ENCODE results near the gene SIL1. TPM values are rescaled to one million over a fixed set of nuclear protein-coding genes. Genes with fewer than 3 reads are reported as not detected.

SIL1 gene
- total RNA-seq, 1 experiment from 2014 or later, result 22.0 TPM

GRCh38 chr5:139149477-139150199 lies 48.5 kb downstream of the SIL1 start:
- no peak for DNase-seq (ENCODE audit: low spot score)
- ChIA-PET CTCF (no interaction called here), POLR2A (ENCODE audit: low non-redundant PET) (no interaction called here)
- no peaks in the 10 kb centered on the region for H3K9me3 ChIP-seq (ENCODE audit: low read depth, low read length, poor library complexity, severe bottlenecking)
- no peak overlapping the region for H3K27ac ChIP-seq (ENCODE audit: low read depth, low read length, poor library complexity, severe bottlenecking)
- TF ChIP-seq CTCF (conservative IDR thresholded peaks at IDR 0.05; ENCODE audit: low read depth, low read length) (no peak), EZH2 (IDR thresholded peaks at IDR 0.05; ENCODE audit: borderline replicate concordance, low read depth, low read length, poor library complexity, severe bottlenecking) (no peak)
- no peak overlapping the region for H3K4me3 ChIP-seq (ENCODE audit: low read depth, low read length, poor library complexity, severe bottlenecking)
- H3K4me1 ChIP-seq (ENCODE audit: insufficient read depth, low read length, poor library complexity, severe bottlenecking), result peaks cover 19% of the 10 kb centered on the region
- H3K36me3 ChIP-seq (ENCODE audit: insufficient read depth, low read length, poor library complexity, severe bottlenecking), result no peaks in the 10 kb centered on the region
- BruUV-seq (replicated peaks), result no TSS peak
- H3K27me3 ChIP-seq (replicated peaks; ENCODE audit: insufficient read depth, low read depth, low read length, poor library complexity), result no peaks in the 10 kb centered on the region
- intact Hi-C loops (cut with micrococcal nuclease; ENCODE audit: unreplicated experiment), result no loop called here

GRCh38 chr5:139148986-139149385 lies 49.2 kb downstream of the SIL1 start:
- Histone ChIP-seq H3K27ac (ENCODE audit: low read depth, low read length, poor library complexity, severe bottlenecking) (no peak overlapping the region), H3K36me3 (ENCODE audit: insufficient read depth, low read length, poor library complexity, severe bottlenecking) (no peaks in the 10 kb centered on the region), H3K4me1 (ENCODE audit: insufficient read depth, low read length, poor library complexity, severe bottlenecking) (peaks cover 19% of the 10 kb centered on the region), H3K4me3 (ENCODE audit: low read depth, low read length, poor library complexity, severe bottlenecking) (no peak overlapping the region), H3K27me3 (replicated peaks; ENCODE audit: insufficient read depth, low read depth, low read length, poor library complexity) (no peaks in the 10 kb centered on the region), H3K9me3 (ENCODE audit: low read depth, low read length, poor library complexity, severe bottlenecking) (no peaks in the 10 kb centered on the region)
- intact Hi-C loops (cut with micrococcal nuclease; ENCODE audit: unreplicated experiment), result no loop called here
- POLR2A ChIA-PET (ENCODE audit: low non-redundant PET), result no interaction called here
- CTCF ChIA-PET, result no interaction called here
- BruUV-seq (replicated peaks), result no TSS peak
- TF ChIP-seq EZH2 (IDR thresholded peaks at IDR 0.05; ENCODE audit: borderline replicate concordance, low read depth, low read length, poor library complexity, severe bottlenecking) (no peak), CTCF (conservative IDR thresholded peaks at IDR 0.05; ENCODE audit: low read depth, low read length) (no peak)
- DNase-seq (ENCODE audit: low spot score), result no peak

GRCh38 chr5:139148306-139148705 lies 49.9 kb downstream of the SIL1 start:
- CTCF ChIA-PET, result no interaction called here
- BruUV-seq (replicated peaks), result no TSS peak
- no peak overlapping the region for H3K27ac ChIP-seq (ENCODE audit: low read depth, low read length, poor library complexity, severe bottlenecking)

More at GRCh38 chr5:139148306-139148705, 49.9 kb downstream of the SIL1 start:
- intact Hi-C loops (cut with micrococcal nuclease; ENCODE audit: unreplicated experiment), result no loop called here
- Histone ChIP-seq H3K27me3 (replicated peaks; ENCODE audit: insufficient read depth, low read depth, low read length, poor library complexity) (no peaks in the 10 kb centered on the region), H3K36me3 (ENCODE audit: insufficient read depth, low read length, poor library complexity, severe bottlenecking) (no peaks in the 10 kb centered on the region), H3K9me3 (ENCODE audit: low read depth, low read length, poor library complexity, severe bottlenecking) (no peaks in the 10 kb centered on the region), H3K4me1 (ENCODE audit: insufficient read depth, low read length, poor library complexity, severe bottlenecking) (peaks cover 19% of the 10 kb centered on the region), H3K4me3 (ENCODE audit: low read depth, low read length, poor library complexity, severe bottlenecking) (no peak overlapping the region)
- POLR2A ChIA-PET (ENCODE audit: low non-redundant PET), result no interaction called here
- DNase-seq (ENCODE audit: low spot score), result no peak
- TF ChIP-seq EZH2 (IDR thresholded peaks at IDR 0.05; ENCODE audit: borderline replicate concordance, low read depth, low read length, poor library complexity, severe bottlenecking) (no peak), CTCF (conservative IDR thresholded peaks at IDR 0.05; ENCODE audit: low read depth, low read length) (no peak)
